ENCODE results near the gene ZC3H11A.

DNA sequence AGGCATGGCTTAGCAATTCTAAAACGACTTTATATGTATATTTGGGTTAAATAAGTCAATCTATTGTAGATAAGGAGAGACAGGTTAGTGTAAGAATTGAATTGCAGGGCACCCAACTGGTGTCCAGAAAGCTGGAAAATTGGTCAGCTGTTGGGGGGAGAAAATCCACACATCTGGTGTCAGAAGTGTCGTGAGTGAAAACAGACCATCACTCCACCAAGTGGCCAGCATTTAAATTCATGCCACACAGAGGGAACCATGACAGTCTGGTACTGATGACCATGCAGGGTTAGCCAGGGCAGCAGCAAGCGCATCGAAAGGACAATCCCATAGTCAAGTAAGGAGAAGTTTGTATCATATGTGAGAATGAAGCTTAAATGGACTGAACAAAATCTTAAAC, 18.8 kb upstream of the ZC3H11A start:
- no peak for TF ChIP-seq POLR2A (IDR thresholded peaks at IDR 0.05)
- TF ChIP-seq, protein P1, sequence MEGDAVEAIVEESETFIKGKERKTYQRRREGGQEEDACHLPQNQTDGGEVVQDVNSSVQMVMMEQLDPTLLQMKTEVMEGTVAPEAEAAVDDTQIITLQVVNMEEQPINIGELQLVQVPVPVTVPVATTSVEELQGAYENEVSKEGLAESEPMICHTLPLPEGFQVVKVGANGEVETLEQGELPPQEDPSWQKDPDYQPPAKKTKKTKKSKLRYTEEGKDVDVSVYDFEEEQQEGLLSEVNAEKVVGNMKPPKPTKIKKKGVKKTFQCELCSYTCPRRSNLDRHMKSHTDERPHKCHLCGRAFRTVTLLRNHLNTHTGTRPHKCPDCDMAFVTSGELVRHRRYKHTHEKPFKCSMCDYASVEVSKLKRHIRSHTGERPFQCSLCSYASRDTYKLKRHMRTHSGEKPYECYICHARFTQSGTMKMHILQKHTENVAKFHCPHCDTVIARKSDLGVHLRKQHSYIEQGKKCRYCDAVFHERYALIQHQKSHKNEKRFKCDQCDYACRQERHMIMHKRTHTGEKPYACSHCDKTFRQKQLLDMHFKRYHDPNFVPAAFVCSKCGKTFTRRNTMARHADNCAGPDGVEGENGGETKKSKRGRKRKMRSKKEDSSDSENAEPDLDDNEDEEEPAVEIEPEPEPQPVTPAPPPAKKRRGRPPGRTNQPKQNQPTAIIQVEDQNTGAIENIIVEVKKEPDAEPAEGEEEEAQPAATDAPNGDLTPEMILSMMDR (IDR thresholded peaks at IDR 0.05) = no peak
- TF ChIP-seq POLR2AphosphoS5 (IDR thresholded peaks at IDR 0.05; ENCODE audit: insufficient read depth in 1 of 2, low read depth in 1 of 2) = no peak

Measured in vagina (tissue), 2 donors.